Panc1 (cell line): ENCODE data around the gene PLPP7.

ENCODE experiments used
- POLR2AphosphoS5 ChIP-seq: IDR thresholded peaks from 2 replicates; pipeline ENCODE4 v1.6.1; 2012; ENCODE audit warnings: mild to moderate bottlenecking, low read depth, low read length, moderate library complexity
- SIN3A ChIP-seq: IDR thresholded peaks from 2 replicates; pipeline ENCODE4 v1.6.1; 2012; ENCODE audit warnings: low read depth, mild to moderate bottlenecking, low read length, moderate library complexity, borderline replicate concordance; ENCODE audit not compliant: insufficient read depth
- TF ChIP-seq, protein P1 (sequence below): fragments of 450-650 bp; IDR thresholded peaks from 2 replicates; pipeline ENCODE4 v1.5.1; 2017; ENCODE audit warnings: mild to moderate bottlenecking
- TF ChIP-seq, protein P2 (sequence below), 2 experiments: IDR thresholded peaks; 2 replicates each; pipeline ENCODE4 v1.6.1; 2011 to 2012; ENCODE audit warnings: low read depth in 2 of 2, control low read depth in 1 of 2, low read length in 1 of 2, mild to moderate bottlenecking in 1 of 2, moderate library complexity in 1 of 2; ENCODE audit not compliant: insufficient read depth in 1 of 2

DNA sequence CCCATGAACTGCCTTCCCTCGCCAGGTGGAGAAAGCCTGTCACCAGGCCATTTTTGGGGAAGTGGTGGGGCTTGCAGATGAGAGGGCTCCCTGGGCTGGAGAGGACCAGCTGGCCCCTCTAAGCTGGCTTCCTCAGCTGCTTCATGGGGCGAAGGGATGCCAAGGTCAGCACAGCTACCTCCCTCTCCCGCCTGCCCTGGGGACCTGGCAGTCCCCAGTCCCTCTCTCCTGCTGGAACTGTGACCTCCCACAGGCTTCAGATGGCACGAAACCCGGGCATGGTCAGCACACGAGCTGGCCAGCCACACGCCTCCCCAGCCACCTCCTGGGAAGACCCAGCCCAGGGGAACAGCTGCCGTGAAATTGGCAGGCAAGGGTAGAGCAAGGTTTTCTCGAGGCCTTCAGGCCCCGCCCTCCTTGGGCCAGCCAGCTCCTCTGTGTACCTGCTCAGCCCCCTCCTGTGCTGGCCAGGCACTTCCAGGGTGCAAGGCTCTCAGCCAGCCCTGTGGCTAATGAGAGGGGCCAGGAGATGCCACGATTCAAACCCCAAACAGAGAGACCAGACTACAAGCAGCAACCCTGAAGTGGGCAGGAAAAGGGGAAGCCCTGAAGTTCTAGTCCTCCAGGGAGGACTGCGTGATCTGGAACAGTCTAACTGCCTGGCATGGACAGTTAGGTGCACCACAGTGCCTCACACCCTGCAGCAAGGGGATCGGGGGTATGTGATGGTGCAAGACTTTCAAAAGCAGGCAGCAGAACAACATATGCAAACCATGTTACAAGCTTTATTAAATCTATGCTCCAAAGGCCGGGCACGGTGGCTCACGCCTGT is 12.9 kb downstream of the PLPP7 start:
- TF ChIP-seq, protein P1, sequence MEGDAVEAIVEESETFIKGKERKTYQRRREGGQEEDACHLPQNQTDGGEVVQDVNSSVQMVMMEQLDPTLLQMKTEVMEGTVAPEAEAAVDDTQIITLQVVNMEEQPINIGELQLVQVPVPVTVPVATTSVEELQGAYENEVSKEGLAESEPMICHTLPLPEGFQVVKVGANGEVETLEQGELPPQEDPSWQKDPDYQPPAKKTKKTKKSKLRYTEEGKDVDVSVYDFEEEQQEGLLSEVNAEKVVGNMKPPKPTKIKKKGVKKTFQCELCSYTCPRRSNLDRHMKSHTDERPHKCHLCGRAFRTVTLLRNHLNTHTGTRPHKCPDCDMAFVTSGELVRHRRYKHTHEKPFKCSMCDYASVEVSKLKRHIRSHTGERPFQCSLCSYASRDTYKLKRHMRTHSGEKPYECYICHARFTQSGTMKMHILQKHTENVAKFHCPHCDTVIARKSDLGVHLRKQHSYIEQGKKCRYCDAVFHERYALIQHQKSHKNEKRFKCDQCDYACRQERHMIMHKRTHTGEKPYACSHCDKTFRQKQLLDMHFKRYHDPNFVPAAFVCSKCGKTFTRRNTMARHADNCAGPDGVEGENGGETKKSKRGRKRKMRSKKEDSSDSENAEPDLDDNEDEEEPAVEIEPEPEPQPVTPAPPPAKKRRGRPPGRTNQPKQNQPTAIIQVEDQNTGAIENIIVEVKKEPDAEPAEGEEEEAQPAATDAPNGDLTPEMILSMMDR, result no peak
- TF ChIP-seq SIN3A, result no peak
- TF ChIP-seq, protein P2, sequence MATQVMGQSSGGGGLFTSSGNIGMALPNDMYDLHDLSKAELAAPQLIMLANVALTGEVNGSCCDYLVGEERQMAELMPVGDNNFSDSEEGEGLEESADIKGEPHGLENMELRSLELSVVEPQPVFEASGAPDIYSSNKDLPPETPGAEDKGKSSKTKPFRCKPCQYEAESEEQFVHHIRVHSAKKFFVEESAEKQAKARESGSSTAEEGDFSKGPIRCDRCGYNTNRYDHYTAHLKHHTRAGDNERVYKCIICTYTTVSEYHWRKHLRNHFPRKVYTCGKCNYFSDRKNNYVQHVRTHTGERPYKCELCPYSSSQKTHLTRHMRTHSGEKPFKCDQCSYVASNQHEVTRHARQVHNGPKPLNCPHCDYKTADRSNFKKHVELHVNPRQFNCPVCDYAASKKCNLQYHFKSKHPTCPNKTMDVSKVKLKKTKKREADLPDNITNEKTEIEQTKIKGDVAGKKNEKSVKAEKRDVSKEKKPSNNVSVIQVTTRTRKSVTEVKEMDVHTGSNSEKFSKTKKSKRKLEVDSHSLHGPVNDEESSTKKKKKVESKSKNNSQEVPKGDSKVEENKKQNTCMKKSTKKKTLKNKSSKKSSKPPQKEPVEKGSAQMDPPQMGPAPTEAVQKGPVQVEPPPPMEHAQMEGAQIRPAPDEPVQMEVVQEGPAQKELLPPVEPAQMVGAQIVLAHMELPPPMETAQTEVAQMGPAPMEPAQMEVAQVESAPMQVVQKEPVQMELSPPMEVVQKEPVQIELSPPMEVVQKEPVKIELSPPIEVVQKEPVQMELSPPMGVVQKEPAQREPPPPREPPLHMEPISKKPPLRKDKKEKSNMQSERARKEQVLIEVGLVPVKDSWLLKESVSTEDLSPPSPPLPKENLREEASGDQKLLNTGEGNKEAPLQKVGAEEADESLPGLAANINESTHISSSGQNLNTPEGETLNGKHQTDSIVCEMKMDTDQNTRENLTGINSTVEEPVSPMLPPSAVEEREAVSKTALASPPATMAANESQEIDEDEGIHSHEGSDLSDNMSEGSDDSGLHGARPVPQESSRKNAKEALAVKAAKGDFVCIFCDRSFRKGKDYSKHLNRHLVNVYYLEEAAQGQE (IDR thresholded peaks at IDR 0.05; ENCODE audit: insufficient read depth in 1 of 2, low read depth in 2 of 2, low read length in 1 of 2), result no peak
- TF ChIP-seq POLR2AphosphoS5, result no peak
